ENCODE data around the gene ADGB.
"Not testable (repeated sequence)": the region's sequence is repeated elsewhere in the genome, so short reads cannot be mapped to it uniquely, and the experiment has no call there.

Gene ADGB

GRCh38 chr6:146791930-146792329, 193.2 kb downstream of the ADGB start:
- DNase-seq (ENCODE audit: low read depth) = no peak
- no peak for TF ChIP-seq CTCF (IDR thresholded peaks at IDR 0.05; ENCODE audit: low read depth, low read length, missing control alignments)
- no peak overlapping the region for H3K4me3 ChIP-seq (ENCODE audit: low read depth, low read length)

DNA sequence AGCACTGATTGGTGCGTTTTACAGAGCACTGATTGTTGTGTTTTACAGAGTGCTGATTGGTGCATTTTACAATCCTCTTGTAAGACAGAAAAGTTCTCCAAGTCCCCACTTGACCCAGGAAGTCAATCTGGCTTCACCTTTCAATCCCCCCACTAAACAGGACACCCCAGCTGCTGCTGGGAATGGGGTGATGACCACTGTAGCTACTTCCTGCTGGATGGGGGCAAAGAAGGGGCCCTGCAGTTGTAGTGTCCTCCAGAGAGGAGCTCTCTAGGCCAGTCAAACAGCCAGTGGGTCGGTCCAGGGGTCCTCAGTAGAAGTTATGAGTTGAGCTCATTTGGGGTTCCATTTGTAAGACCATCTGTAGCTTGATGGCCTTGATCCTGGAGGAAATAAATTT, 194.4 kb downstream of the ADGB start:
- not testable (repeated sequence) for H3K4me3 ChIP-seq (ENCODE audit: low read depth, low read length); DNase-seq (ENCODE audit: low read depth)

DNA sequence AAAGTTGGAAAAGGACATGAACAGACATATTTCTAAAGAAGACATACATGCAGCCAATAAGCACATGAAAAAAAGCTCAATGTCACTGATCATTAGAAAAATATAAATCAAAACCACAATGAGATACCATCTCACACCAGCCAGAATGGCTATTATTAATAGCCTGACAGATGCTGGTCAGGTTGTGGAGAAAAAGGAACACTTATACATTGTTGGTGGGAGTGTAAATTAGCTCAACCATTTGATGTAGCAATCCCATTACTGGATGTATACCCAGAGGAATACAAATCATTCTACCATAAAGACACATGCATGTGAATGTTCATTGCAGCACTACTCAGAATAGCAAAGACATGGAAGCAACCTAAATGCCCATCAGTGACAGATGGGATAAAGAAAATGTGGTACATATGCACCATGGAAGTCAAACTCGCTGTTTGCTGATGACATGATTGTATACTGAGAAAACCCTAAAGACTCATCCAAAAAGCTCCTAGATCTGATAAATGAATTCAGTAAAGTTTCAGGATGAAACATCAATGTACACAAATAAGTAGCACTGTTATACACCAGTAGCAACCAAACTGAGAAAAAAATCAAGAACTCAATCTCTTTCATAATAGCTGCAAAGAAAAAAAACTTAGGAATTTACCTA, 196.8 kb downstream of the ADGB start:
- TF ChIP-seq CTCF (IDR thresholded peaks at IDR 0.05; ENCODE audit: low read depth, low read length, missing control alignments) = no peak
- DNase-seq (ENCODE audit: low read depth) = no peak
- H3K4me3 ChIP-seq (ENCODE audit: low read depth, low read length) = no peak overlapping the region

DNA sequence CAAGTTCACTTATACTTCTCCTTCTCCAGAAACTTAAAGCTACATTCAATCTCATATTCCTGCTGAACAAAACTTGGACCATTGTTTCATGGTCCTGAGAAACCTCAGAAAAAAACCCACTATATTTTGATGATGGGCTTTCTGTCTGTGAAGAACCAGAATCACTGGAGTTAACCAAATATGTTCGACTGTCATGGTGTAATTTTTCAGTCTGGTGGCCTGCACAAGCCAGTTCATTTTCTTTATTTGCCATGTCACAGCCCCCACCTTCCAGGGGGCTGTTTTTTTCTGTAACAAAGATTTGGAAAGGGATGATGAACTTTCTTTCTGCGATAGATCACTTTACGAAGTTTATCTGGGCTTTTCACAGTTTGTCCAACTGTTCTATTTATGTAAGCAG, 204.4 kb downstream of the ADGB start:
- not testable (repeated sequence) for H3K4me3 ChIP-seq (ENCODE audit: low read depth, low read length)

GRCh38 chr6:146803601-146804000, 204.8 kb downstream of the ADGB start:
- no peak for TF ChIP-seq CTCF (IDR thresholded peaks at IDR 0.05; ENCODE audit: low read depth, low read length, missing control alignments)
- no peak for DNase-seq (ENCODE audit: low read depth)
- no peak overlapping the region for H3K4me3 ChIP-seq (ENCODE audit: low read depth, low read length)

More for the DNA sequence above, 204.4 kb downstream of the ADGB start:
- DNase-seq (ENCODE audit: low read depth) = not testable (repeated sequence)

GRCh38 chr6:146805546-146806325, 207.0 kb downstream of the ADGB start:
- no peak overlapping the region for H3K4me3 ChIP-seq (ENCODE audit: low read depth, low read length)
- TF ChIP-seq CTCF (IDR thresholded peaks at IDR 0.05; ENCODE audit: low read depth, low read length, missing control alignments) = no peak
- DNase-seq (ENCODE audit: low read depth) = no peak

DNA sequence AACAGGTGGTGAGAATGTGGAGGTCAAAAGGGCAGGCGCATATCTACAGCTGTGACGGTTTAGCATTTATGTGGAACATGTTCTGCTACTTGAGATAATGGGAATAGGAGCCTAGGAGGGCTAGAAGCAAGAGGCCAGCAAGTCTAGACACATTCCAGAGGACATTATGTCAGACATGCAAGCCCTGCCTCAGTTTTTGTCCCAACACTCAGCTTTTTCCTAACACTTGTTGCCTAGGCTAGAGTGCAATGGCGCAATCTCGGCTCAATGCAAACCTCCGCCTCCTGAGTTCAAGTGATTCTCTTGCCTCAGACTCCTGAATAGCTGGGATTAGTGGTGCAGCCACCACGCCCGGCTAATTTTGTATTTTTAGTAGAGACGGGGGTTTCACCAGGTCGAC, 210.2 kb downstream of the ADGB start:
- not testable (repeated sequence) for H3K4me3 ChIP-seq (ENCODE audit: low read depth, low read length); DNase-seq (ENCODE audit: low read depth)

GRCh38 chr6:146812811-146813321, 214.1 kb downstream of the ADGB start:
- not testable (repeated sequence) for DNase-seq (ENCODE audit: low read depth); H3K4me3 ChIP-seq (ENCODE audit: low read depth, low read length)

DNA sequence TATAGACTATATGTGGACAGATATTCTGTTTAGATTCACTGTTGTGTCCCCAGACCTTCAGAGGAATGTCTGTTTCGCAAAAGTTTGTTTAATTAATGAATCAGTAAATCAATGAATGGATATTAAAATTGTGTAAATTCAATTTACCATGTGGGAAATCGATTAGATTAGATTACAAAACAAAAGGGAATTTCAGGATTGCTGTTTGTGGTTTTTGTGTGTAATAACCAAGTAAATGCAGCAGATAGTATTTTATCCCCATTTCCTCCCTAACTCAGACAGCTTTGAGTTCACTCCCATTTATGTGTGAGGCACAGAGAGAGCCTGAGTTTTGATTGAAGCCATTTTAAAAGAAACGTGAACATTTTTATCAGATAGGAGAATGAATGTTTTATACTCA, 214.8 kb downstream of the ADGB start:
- no peak for TF ChIP-seq CTCF (IDR thresholded peaks at IDR 0.05; ENCODE audit: low read depth, low read length, missing control alignments)
- DNase-seq (ENCODE audit: low read depth) = no peak
- no peak overlapping the region for H3K4me3 ChIP-seq (ENCODE audit: low read depth, low read length)
